HG03457 (cell line): ENCODE measurements around the gene CAVIN4.

Experiments
- ATAC-seq: cut with Tn5 transposase; IDR thresholded peaks from one replicate; pipeline ENCODE4 v1.9.1; 2021; ENCODE audit warnings: moderate number of reproducible peaks; ENCODE audit not compliant: unreplicated experiment

CAVIN4 gene

DNA sequence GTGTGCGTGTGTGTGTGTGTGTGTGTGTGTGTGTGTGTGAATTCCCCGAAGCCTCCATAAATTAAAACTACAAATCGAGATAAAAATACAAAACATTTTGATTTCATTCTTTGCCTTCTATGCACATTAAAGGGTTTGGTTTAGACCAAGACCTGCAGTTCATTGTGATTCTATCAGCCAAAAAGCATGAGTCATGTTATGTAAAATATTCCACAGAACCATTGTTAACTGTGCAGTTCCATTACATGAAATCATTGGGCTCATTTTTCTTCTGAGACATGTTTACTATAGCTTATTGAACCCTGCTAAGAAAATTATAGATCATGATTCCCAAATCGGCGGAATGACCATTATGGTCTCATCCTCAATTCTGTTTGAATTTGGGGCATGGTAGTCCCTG is 11.7 kb downstream of the CAVIN4 start:
- ATAC-seq = no peak

DNA sequence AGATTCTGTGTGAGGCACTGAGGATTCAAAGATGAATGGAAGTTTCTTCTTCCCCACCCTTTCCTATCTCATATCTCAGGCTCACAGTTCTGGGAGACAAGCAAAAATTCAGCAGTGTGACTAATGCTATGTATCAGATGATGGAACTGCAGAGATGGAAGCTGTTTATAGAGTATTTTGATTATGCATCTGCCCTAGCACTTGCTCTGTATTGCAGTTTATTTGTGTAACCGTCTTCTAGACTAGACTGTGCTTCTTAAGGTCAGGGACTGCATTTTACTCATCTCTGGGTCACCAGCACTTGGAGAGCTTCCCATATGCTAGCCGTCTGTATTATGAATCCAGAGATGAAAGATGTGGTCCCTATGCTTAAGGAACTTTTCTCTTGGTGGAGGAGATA is 12.6 kb downstream of the CAVIN4 start:
- no peak for ATAC-seq

DNA sequence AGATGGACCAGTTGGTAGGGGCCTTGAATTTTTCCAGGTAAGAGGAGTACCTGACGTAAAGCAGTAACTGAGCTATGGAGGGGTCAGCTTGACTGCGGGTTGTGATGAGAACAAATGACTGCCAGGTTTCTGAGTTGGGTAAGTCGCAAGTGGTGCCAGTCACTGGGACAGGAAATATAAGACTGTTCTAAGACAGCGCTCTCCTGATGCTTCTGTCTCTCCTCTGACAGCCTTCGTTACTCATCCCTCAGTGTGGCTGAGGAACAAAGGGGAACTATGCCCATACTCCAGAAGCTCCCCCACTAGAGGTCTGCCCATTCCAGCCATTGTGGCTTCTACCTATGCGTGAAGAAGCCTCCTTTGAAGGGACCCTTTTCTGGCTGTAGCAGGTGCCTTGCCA is 13.3 kb downstream of the CAVIN4 start:
- no peak for ATAC-seq

DNA sequence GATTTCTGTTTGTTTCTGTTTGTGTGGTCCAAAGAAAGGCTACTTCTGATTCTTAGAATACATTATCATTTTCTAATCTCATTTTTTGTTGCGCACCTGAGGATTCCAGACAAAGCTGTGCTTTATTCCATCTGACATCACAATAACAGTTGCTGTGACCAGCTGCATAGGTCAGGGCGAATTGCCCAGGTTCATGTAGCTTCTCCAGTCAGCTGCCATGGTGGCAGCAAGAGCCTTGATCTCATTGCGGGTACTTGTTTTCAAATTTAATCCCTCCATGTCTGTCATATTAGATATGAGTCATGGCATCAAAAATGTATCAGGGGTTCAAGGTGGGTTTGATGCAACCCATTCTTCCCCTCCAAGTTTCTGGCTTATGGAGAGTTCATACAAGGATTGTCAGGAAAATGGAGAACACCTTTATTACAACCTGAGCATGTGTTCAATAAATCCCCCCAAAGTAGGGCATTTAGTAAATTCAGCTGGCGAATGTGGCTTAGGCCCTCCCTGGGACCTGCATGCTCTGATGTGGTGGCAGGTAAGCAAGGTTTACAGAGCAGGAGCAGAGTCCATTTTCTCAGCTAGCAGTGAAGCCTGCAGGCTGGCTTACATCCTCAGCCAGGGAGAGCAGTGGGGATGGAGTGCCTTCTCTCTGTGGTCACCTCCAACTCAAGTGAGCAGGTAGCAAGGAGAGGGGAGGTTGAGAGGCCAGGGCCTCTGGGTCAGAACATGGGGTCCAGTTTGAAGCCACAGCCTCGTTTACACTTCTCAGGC is 13.9 kb downstream of the CAVIN4 start:
- ATAC-seq = no peak

DNA sequence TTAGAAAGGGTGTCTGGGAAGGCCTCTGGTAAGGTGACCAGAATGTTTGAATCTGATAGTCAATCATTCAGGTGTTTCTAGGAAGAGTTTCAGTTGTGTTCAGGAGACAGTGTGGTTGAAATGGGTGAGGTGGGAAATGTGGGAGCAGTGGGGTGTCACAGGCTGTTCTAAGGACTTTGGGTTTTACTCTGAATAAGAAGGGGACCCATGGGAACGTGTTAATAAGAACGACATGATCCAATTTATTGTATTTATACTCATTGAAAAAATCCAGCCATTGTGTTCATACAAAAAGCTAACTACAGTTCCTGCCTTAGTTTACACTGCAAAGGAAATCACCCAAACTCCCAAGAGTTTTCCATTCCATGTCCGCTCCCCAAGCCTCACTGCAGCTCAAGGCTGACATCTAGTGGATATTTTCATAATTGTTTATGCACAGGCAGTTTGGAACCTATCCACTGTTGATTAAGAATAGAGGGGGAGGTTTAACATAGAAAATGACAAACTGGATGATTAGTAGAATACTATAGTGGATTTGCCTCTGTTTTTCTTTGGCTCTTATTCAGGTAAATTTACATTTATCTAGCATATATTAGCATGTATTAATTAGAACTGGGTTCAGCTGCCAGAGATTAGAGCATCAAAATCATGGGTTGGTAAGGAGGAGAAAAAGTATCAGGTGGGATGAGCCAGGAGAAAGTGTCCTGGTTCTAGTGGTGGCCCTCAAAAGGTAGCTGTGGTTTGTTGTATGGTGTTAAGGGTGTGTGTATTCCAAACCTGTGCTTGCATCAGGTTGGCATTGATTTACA is 17.7 kb downstream of the CAVIN4 start:
- ATAC-seq = no peak

DNA sequence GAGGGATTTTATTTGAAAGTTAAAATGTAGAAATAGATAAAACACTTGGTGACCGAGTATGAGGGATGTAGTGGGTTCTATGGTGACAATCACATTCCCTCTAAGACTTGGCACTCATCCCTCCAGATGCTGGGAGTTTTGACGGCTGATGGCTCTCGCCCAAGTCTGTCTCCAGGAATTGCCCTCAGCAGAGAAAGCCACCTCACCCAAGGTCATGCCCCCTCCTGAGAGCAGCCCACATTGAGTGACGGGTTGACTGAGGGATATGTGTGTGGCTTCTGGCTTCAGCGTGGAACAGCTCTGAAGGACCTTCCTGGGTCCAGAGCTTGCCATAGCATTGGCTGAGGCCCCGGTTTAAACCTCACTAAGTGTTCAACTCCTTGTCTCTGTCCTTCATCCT is 19.4 kb downstream of the CAVIN4 start:
- no peak for ATAC-seq

DNA sequence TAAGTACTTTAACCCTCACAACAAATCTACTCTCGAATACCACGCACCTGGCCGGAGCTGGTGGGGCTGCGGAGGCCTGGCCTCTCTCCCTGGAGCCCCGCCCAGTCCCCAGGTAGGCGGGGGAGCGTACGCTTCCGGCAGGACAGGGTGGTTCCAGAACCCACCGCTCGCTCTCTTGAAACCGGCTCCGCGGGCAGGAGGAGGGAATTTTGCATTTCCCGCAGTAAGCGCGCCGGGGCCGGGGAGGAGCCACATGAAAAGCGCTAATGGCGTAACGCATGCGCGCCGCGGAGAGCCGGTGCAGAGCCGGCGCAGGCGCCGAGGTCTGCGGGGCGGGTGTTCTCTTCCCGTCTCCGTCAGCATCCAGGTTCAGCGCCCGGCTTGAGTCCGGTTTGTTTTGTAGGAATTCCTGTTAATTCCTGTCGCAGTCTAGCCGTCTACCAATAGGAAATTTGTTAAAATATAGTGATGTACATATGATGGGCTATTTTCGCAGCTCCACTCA is 20.8 kb downstream of the CAVIN4 start:
- ATAC-seq = peak; percentile 71

DNA sequence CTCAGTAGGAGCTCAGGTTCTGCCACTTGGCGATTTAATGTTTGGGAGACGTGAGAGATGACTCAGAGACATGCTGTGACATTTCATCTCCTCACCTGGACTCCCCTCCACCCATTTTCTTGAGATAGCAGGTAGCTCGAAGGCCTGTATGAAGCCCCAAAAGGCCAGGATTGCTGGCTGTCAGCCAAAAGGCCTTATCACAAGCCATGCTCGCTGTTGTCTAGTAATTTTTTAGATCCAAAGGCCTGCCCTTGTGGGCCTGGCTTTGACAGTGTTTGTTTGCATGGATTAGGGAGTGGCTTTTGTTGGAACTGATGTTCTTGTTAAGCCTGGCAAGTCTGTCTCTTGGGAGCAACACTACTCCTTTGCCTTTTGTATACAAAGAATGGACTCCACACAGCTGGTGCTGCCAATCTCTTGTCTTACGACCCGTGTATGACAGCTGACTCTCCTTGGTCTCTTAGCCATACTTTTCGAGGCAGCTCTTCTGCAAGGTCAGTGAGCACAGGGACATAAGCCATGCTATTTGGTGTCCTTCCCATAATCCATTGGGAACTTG is 22.7 kb downstream of the CAVIN4 start:
- no peak for ATAC-seq

DNA sequence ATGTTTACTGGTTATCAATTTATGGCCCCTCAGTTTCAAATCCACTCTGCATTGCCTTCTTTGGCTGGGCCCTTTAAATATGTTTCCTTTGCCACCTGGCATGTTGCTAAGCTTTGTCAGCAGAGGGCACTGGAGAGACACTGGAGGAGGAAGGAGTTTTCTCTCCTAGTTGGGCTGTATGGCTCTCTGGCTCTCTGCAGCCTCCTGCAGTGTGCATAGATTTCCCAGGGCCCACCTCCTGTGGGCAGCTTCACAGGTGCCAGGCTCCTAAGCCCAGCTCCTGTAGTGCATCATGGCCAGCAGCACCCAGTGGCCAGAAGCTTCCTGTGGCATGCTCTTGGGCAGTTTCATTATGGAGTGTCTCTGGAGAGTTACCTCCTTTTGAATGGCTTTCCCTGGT is 23.3 kb downstream of the CAVIN4 start:
- ATAC-seq = peak; percentile 40

DNA sequence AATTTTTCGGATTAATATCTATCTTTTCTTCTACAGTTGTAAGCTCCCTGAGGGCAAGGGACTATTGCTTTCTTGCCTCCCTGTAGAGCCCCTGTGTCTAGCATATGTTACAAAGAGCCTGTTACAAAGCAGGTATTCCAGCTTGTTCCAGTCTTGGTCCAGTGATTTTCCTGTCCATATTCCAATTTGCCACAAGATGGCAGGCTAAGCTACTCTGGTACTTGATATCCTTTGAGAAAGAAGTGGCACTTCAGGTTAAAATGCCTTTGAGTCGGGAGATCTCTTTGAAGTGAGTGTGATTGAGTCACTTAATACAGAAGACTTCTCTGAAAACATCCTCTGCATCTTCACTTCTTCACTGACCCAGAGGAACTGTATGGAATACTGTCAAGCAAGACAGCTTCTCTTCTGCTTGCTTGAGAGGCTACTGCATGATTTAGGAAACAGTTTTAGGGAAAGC is 24.5 kb downstream of the CAVIN4 start:
- ATAC-seq = no peak

DNA sequence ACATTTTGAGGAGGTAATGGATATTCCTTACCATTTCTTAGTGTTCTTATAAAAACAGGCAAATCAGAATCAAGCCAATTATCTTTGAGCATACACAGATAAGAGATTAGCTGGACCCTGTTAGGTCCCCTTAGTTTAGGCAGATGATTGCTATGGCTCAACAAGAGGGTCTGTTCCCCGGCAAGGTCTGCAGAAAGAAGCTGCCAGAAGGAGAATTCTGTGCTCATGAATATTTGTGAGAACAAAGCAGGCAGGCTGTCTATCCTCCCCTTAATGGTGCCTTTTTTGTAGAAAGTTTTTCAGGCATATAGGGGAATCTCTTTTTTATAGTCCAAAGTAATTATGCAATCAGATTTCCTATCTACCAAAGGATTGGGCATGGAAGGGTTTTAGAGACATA is 27.5 kb downstream of the CAVIN4 start:
- no peak for ATAC-seq

DNA sequence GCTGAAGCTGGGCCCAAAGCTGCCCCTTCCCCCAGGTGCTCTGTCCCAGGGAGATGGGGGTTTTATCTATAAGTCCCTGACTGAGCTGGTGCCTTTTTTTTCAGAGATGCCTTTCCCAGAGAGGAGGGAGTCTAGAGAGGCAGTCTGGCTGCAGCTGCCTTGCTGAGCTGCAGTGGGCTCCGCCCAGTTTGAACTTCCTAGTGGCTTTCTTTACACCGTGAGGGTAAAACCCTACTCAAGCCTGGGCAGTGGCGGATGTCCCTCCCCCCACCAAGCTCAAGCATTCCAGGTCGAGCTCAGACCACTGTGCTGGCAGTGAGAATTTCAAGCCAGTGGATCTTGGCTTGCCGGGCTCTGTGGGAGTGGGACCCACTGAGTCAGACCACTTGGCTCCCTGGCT is 41.3 kb downstream of the CAVIN4 start:
- no peak for ATAC-seq

DNA sequence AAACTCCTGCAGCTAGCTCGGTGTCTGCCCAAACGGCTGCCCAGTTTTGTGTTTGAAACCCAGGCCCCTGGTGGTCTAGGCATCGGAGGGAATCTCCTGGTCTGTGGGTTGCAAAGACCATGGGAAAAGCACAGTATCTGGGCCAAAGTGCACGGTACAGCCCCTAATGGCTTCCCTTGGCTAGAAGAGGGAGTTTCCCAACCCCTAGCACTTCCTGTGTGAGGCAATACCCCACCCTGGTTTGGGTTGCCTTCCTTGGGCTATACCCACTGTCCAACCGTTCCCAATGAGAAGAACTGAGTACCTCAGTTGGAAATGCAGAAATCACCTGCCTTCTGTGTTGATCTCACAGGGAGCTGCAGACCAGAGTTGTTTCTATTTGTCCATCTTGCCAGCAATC is 41.8 kb downstream of the CAVIN4 start:
- ATAC-seq = no peak

DNA sequence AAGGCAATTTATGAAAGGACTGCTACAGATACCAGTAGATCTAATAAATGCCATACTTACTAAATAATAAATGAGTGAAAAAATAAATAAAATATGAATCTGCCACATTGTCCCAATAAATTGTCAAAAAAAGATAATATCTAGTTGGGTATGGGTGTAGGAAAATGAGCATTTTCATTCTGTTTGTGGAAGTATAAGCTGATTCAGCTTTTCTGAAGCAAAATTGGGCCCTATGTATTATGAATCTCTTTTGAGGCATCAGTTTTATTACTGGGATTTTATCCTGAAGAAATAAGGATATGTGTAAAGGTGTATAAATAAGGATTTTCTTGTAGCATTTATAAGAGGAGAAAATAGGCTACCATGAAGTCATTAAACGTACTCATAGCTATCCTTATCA is 46.1 kb downstream of the CAVIN4 start:
- no peak for ATAC-seq

DNA sequence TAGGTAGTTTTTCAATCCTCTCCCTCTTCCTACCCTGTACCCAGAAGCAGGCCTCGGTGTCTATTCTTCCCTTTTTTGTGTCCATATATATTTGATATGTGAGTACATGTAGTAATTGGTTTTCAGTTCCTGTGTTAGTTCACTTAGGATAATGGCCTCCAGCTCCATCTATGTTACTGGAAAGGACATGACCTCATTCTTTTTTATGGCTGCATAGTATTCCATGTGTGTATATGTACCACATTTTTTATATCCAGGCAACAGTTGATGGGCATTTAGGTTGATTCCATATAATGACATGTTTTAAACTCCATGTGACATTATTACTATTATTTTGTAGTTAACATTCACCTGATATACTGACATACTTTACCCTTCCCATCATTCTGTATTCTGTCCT is 49.1 kb downstream of the CAVIN4 start:
- ATAC-seq = no peak

DNA sequence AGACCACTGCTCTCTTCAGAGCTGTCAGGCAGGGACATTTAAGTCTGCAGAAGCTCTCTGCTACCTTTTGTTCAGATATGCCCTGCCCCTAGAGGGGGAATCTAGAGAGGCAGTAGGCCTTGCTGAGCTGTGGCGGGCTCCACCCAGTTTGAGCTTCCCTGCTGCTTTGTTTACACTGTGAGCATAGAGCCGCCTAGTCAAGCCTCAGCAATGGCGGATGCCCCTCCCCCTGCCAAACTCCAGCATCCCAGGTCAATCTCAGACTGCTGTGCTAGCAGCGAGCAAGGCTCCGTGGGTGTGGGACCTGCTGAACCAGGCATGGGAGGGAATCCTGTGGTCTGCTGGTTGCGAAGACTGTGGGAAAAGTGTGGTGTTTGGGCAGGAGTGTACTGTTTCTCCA is 59.9 kb downstream of the CAVIN4 start:
- no peak for ATAC-seq
